ENCODE measurements around the gene PCDHGB1. TPM values are rescaled to one million over a fixed set of nuclear protein-coding genes. Genes with fewer than 3 reads are reported as not detected.
"Not testable (repeated sequence)": the region's sequence is repeated elsewhere in the genome, so short reads cannot be mapped to it uniquely, and the experiment has no call there.

The PCDHGB1 gene
- total and polyA plus RNA-seq, 2 donors: 0.11 to 0.14 TPM

- Histone ChIP-seq H3K27me3 (ENCODE audit: control insufficient read depth in 2 of 2, insufficient read depth in 1 of 2, low read length in 1 of 2) (peaks cover 0 to 34% of the 10 kb centered on the region in 2 donors), H3K36me3 (ENCODE audit: control insufficient read depth in 2 of 2, insufficient read depth in 2 of 2, low read length in 1 of 2) (no peaks in the 10 kb centered on the region), H3K4me1 (ENCODE audit: control insufficient read depth in 2 of 2, insufficient read depth in 2 of 2, low read length in 2 of 2) (no peaks in the 10 kb centered on the region), H3K27ac (ENCODE audit: low read depth in 1 of 2, low read length in 1 of 2) (no peak within 1 kb of the TSS), H3K4me3 (ENCODE audit: low read length in 2 of 2) (no peak within 1 kb of the TSS), H3K9me3 (ENCODE audit: control insufficient read depth in 2 of 2, insufficient read depth in 1 of 2, low read length in 1 of 2) (peaks cover 15 to 37% of the 10 kb centered on the region in 2 donors)
- peak in 2 of 9 donors; percentile 17 to 33 for DNase-seq (ENCODE audit: low read depth in 6 of 9, low spot score in 9 of 9)
- 32% methylated on average over 9 of the region's 9 CpGs for WGBS
Measured at GRCh38 chr5:141343242-141343952, 6.5 kb upstream of the PCDHGB1 start, which contains the start of gene PCDHGA3. Gene PCDHGA3 (plus strand): TSS chr5:141343829. CDS start chr5:141344034, 205 bp downstream.

GRCh38 chr5:141343953-141344463 is 5.9 kb upstream of the PCDHGB1 start:
- no peak overlapping the region for H3K4me3 ChIP-seq (ENCODE audit: low read length in 2 of 2)
- no peak for DNase-seq (ENCODE audit: low read depth in 6 of 9, low spot score in 9 of 9)
- peaks cover 0 to 28% of the 10 kb centered on the region in 2 donors for H3K27me3 ChIP-seq (ENCODE audit: control insufficient read depth in 2 of 2, insufficient read depth in 1 of 2, low read length in 1 of 2)
- no peak overlapping the region for H3K27ac ChIP-seq (ENCODE audit: low read depth in 1 of 2, low read length in 1 of 2)
- no peaks in the 10 kb centered on the region for H3K4me1 ChIP-seq (ENCODE audit: control insufficient read depth in 2 of 2, insufficient read depth in 2 of 2, low read length in 2 of 2)
- 37% methylated on average over 31 of the region's 31 CpGs for WGBS
- no peaks in the 10 kb centered on the region for H3K36me3 ChIP-seq (ENCODE audit: control insufficient read depth in 2 of 2, insufficient read depth in 2 of 2, low read length in 1 of 2)
- H3K9me3 ChIP-seq (ENCODE audit: control insufficient read depth in 2 of 2, insufficient read depth in 1 of 2, low read length in 1 of 2): peaks cover 13 to 31% of the 10 kb centered on the region in 2 donors

- no peaks in the 10 kb centered on the region for H3K36me3 ChIP-seq (ENCODE audit: control insufficient read depth in 2 of 2, insufficient read depth in 2 of 2, low read length in 1 of 2)
- WGBS: 47% methylated on average over 20 of the region's 20 CpGs
- H3K4me1 ChIP-seq (ENCODE audit: control insufficient read depth in 2 of 2, insufficient read depth in 2 of 2, low read length in 2 of 2): no peaks in the 10 kb centered on the region
- no peak overlapping the region for H3K27ac ChIP-seq (ENCODE audit: low read depth in 1 of 2, low read length in 1 of 2)
- no peak for DNase-seq (ENCODE audit: low read depth in 6 of 9, low spot score in 9 of 9)
- no peak overlapping the region for H3K4me3 ChIP-seq (ENCODE audit: low read length in 2 of 2)
- H3K27me3 ChIP-seq (ENCODE audit: control insufficient read depth in 2 of 2, insufficient read depth in 1 of 2, low read length in 1 of 2): peaks cover 0 to 20% of the 10 kb centered on the region in 2 donors
- H3K9me3 ChIP-seq (ENCODE audit: control insufficient read depth in 2 of 2, insufficient read depth in 1 of 2, low read length in 1 of 2): peaks cover 9 to 25% of the 10 kb centered on the region in 2 donors
Measured at GRCh38 chr5:141345327-141345726, 4.6 kb upstream of the PCDHGB1 start.

GRCh38 chr5:141346017-141346416 is 3.9 kb upstream of the PCDHGB1 start:
- not testable (repeated sequence) for H3K36me3 ChIP-seq (ENCODE audit: control insufficient read depth in 2 of 2, insufficient read depth in 2 of 2, low read length in 1 of 2); H3K27ac ChIP-seq (ENCODE audit: low read depth in 1 of 2, low read length in 1 of 2); DNase-seq (ENCODE audit: low read depth in 6 of 9, low spot score in 9 of 9); H3K4me1 ChIP-seq (ENCODE audit: control insufficient read depth in 2 of 2, insufficient read depth in 2 of 2, low read length in 2 of 2); H3K4me3 ChIP-seq (ENCODE audit: low read length in 2 of 2)
- WGBS: 54% methylated on average over 24 of the region's 35 CpGs
- peaks cover 0 to 24% of the 10 kb centered on the region in 2 donors for H3K27me3 ChIP-seq (ENCODE audit: control insufficient read depth in 2 of 2, insufficient read depth in 1 of 2, low read length in 1 of 2)
- H3K9me3 ChIP-seq (ENCODE audit: control insufficient read depth in 2 of 2, insufficient read depth in 1 of 2, low read length in 1 of 2): peaks cover 11 to 30% of the 10 kb centered on the region in 2 donors

- Histone ChIP-seq H3K4me3 (ENCODE audit: low read length in 2 of 2) (no peak overlapping the region), H3K9me3 (ENCODE audit: control insufficient read depth in 2 of 2, insufficient read depth in 1 of 2, low read length in 1 of 2) (peaks cover 6 to 32% of the 10 kb centered on the region in 2 donors), H3K27ac (ENCODE audit: low read depth in 1 of 2, low read length in 1 of 2) (no peak overlapping the region), H3K4me1 (ENCODE audit: control insufficient read depth in 2 of 2, insufficient read depth in 2 of 2, low read length in 2 of 2) (no peaks in the 10 kb centered on the region), H3K36me3 (ENCODE audit: control insufficient read depth in 2 of 2, insufficient read depth in 2 of 2, low read length in 1 of 2) (no peaks in the 10 kb centered on the region), H3K27me3 (ENCODE audit: control insufficient read depth in 2 of 2, insufficient read depth in 1 of 2, low read length in 1 of 2) (peaks cover 0 to 38% of the 10 kb centered on the region in 2 donors)
- no peak for DNase-seq (ENCODE audit: low read depth in 6 of 9, low spot score in 9 of 9)
- WGBS: 49% methylated on average over 32 of the region's 36 CpGs
Measured at GRCh38 chr5:141351591-141351990, 1.7 kb downstream of the PCDHGB1 start.

GRCh38 chr5:141354900-141355469 is 5.1 kb downstream of the PCDHGB1 start, which contains the start of gene PCDHGA4:
Gene PCDHGA4 (plus strand): TSS chr5:141355021. CDS start chr5:141355108, 87 bp downstream.
- Histone ChIP-seq H3K36me3 (ENCODE audit: control insufficient read depth in 2 of 2, insufficient read depth in 2 of 2, low read length in 1 of 2) (no peaks in the 10 kb centered on the region), H3K4me3 (ENCODE audit: low read length in 2 of 2) (no peak within 1 kb of the TSS), H3K9me3 (ENCODE audit: control insufficient read depth in 2 of 2, insufficient read depth in 1 of 2, low read length in 1 of 2) (peaks cover 9 to 39% of the 10 kb centered on the region in 2 donors), H3K4me1 (ENCODE audit: control insufficient read depth in 2 of 2, insufficient read depth in 2 of 2, low read length in 2 of 2) (peaks cover 0 to 2% of the 10 kb centered on the region in 2 donors), H3K27me3 (ENCODE audit: control insufficient read depth in 2 of 2, insufficient read depth in 1 of 2, low read length in 1 of 2) (peaks cover under 1 to 47% of the 10 kb centered on the region in 2 donors), H3K27ac (ENCODE audit: low read depth in 1 of 2, low read length in 1 of 2) (no peak within 1 kb of the TSS)
- DNase-seq (ENCODE audit: low read depth in 6 of 9, low spot score in 9 of 9): peak in 1 of 9 donors; percentile 4
- 22% methylated on average over 29 of the region's 29 CpGs for WGBS

- no peak overlapping the region for H3K4me3 ChIP-seq (ENCODE audit: low read length in 2 of 2)
- DNase-seq (ENCODE audit: low read depth in 6 of 9, low spot score in 9 of 9): no peak
Measured at GRCh38 chr5:141355641-141356040, 5.7 kb downstream of the PCDHGB1 start.

GRCh38 chr5:141356133-141356532 is 6.2 kb downstream of the PCDHGB1 start:
- Histone ChIP-seq H3K36me3 (ENCODE audit: control insufficient read depth in 2 of 2, insufficient read depth in 2 of 2, low read length in 1 of 2) (no peaks in the 10 kb centered on the region), H3K4me3 (ENCODE audit: low read length in 2 of 2) (no peak overlapping the region), H3K9me3 (ENCODE audit: control insufficient read depth in 2 of 2, insufficient read depth in 1 of 2, low read length in 1 of 2) (peaks cover 11 to 34% of the 10 kb centered on the region in 2 donors), H3K27me3 (ENCODE audit: control insufficient read depth in 2 of 2, insufficient read depth in 1 of 2, low read length in 1 of 2) (peaks cover 3 to 48% of the 10 kb centered on the region in 2 donors), H3K27ac (ENCODE audit: low read depth in 1 of 2, low read length in 1 of 2) (no peak overlapping the region), H3K4me1 (ENCODE audit: control insufficient read depth in 2 of 2, insufficient read depth in 2 of 2, low read length in 2 of 2) (peaks cover 0 to 3% of the 10 kb centered on the region in 2 donors)
- DNase-seq (ENCODE audit: low read depth in 6 of 9, low spot score in 9 of 9): no peak
- WGBS: 70% methylated on average over 5 of the region's 5 CpGs

More at GRCh38 chr5:141355641-141356040, 5.7 kb downstream of the PCDHGB1 start:
- no peaks in the 10 kb centered on the region for H3K36me3 ChIP-seq (ENCODE audit: control insufficient read depth in 2 of 2, insufficient read depth in 2 of 2, low read length in 1 of 2)
- peaks cover 11 to 37% of the 10 kb centered on the region in 2 donors for H3K9me3 ChIP-seq (ENCODE audit: control insufficient read depth in 2 of 2, insufficient read depth in 1 of 2, low read length in 1 of 2)
- no peak overlapping the region for H3K27ac ChIP-seq (ENCODE audit: low read depth in 1 of 2, low read length in 1 of 2)
- H3K27me3 ChIP-seq (ENCODE audit: control insufficient read depth in 2 of 2, insufficient read depth in 1 of 2, low read length in 1 of 2): peaks cover 3 to 48% of the 10 kb centered on the region in 2 donors
- H3K4me1 ChIP-seq (ENCODE audit: control insufficient read depth in 2 of 2, insufficient read depth in 2 of 2, low read length in 2 of 2): peaks cover 0 to 3% of the 10 kb centered on the region in 2 donors
- WGBS: 59% methylated on average over 24 of the region's 24 CpGs

GRCh38 chr5:141356950-141357349 is 7.1 kb downstream of the PCDHGB1 start:
- H3K4me1 ChIP-seq (ENCODE audit: control insufficient read depth in 2 of 2, insufficient read depth in 2 of 2, low read length in 2 of 2): peaks cover 0 to 3% of the 10 kb centered on the region in 2 donors
- peaks cover 16 to 41% of the 10 kb centered on the region in 2 donors for H3K9me3 ChIP-seq (ENCODE audit: control insufficient read depth in 2 of 2, insufficient read depth in 1 of 2, low read length in 1 of 2)
- DNase-seq (ENCODE audit: low read depth in 6 of 9, low spot score in 9 of 9): no peak
- 58% methylated on average over 19 of the region's 19 CpGs for WGBS
- H3K27ac ChIP-seq (ENCODE audit: low read depth in 1 of 2, low read length in 1 of 2): no peak overlapping the region
- peaks cover 3 to 49% of the 10 kb centered on the region in 2 donors for H3K27me3 ChIP-seq (ENCODE audit: control insufficient read depth in 2 of 2, insufficient read depth in 1 of 2, low read length in 1 of 2)
- H3K36me3 ChIP-seq (ENCODE audit: control insufficient read depth in 2 of 2, insufficient read depth in 2 of 2, low read length in 1 of 2): no peaks in the 10 kb centered on the region
- H3K4me3 ChIP-seq (ENCODE audit: low read length in 2 of 2): no peak overlapping the region
